ENCODE results near the gene RBM19. TPM values are rescaled to one million over a fixed set of nuclear protein-coding genes. Genes with fewer than 3 reads are reported as not detected.

Gene RBM19
- total and polyA plus RNA-seq, 9 donors = 11.6 to 44.0 (median 33.9) TPM

DNA sequence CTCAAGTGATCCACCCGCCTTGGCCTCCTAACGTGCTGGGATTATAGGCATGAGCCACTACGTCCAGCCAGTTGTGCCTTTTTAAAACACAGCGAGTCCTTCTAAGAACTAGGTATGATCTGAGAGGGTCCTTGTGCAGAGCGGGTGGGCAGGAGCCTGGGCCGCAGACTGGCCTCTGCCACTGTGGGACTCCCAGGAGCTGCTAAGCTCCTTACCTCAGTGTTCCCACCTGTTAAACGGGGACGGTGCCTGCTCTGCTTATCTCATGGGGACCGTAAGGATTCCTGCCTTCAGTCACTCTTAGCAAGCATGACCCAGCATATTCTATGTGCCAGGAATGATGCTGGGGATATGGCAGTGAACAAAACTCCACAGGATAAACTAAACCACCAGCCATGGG is 136.9 kb downstream of the RBM19 start:
- WGBS, 3 donors = 96 to 98% (median 96%) methylated on average over 9 of the region's 9 CpGs
- H3K27me3 ChIP-seq = no peaks in the 10 kb centered on the region
- intact Hi-C loops (cut with DNase I) = no loop called here
- no peak overlapping the region for H3K27ac ChIP-seq
- no peaks in the 10 kb centered on the region for H3K36me3 ChIP-seq
- H3K4me3 ChIP-seq = no peak overlapping the region
- H3K4me1 ChIP-seq (ENCODE audit: insufficient read depth) = peaks cover 2% of the 10 kb centered on the region
- no peak for DNase-seq
- TF ChIP-seq, protein P1, sequence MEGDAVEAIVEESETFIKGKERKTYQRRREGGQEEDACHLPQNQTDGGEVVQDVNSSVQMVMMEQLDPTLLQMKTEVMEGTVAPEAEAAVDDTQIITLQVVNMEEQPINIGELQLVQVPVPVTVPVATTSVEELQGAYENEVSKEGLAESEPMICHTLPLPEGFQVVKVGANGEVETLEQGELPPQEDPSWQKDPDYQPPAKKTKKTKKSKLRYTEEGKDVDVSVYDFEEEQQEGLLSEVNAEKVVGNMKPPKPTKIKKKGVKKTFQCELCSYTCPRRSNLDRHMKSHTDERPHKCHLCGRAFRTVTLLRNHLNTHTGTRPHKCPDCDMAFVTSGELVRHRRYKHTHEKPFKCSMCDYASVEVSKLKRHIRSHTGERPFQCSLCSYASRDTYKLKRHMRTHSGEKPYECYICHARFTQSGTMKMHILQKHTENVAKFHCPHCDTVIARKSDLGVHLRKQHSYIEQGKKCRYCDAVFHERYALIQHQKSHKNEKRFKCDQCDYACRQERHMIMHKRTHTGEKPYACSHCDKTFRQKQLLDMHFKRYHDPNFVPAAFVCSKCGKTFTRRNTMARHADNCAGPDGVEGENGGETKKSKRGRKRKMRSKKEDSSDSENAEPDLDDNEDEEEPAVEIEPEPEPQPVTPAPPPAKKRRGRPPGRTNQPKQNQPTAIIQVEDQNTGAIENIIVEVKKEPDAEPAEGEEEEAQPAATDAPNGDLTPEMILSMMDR (IDR thresholded peaks at IDR 0.05) = no peak
- TF ChIP-seq POLR2A (IDR thresholded peaks at IDR 0.05) (no peak), EP300 (IDR thresholded peaks at IDR 0.05) (no peak)
- no peaks in the 10 kb centered on the region for H3K9me3 ChIP-seq

DNA sequence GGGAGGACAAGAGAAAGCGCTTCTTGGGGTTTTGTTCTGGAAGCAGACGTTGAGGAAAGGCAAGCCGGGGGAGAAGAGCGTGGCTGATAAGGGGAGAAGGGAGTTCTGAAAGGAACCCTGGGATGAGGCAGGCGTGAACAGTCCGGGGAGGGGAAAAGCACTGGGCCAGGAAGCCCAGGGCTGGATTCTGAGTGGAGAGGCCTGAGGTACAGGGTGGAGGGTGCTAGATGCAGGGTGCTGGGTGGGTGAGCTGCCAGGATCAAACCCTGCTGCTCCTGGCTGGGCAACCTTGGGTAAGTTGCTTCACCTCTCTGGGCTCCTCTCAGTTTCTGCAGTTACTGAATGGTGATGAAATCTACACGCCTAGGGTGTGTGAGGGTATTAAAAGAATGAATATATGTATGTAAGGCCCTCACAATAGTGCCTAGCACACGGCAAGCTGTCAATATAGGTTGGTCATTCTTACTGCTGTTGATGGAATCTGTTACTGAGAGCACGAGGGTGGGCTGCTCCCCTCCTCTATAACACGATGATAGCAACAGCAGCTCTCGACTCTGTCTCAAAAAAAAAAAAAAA is 138.5 kb downstream of the RBM19 start:
- 52 to 58% (median 56%) methylated on average over 11 of the region's 11 CpGs for WGBS, 3 donors
- TF ChIP-seq, protein P1 (IDR thresholded peaks at IDR 0.05) = no peak
- TF ChIP-seq EP300 (IDR thresholded peaks at IDR 0.05) (no peak), POLR2A (IDR thresholded peaks at IDR 0.05) (no peak)
- H3K27ac ChIP-seq = no peak overlapping the region
- no peaks in the 10 kb centered on the region for H3K9me3 ChIP-seq
- no peaks in the 10 kb centered on the region for H3K27me3 ChIP-seq
- H3K4me3 ChIP-seq = no peak overlapping the region
- DNase-seq = no peak
- intact Hi-C loops (cut with DNase I) = no loop called here
- H3K36me3 ChIP-seq = no peaks in the 10 kb centered on the region
- H3K4me1 ChIP-seq (ENCODE audit: insufficient read depth) = peaks cover 2% of the 10 kb centered on the region

DNA sequence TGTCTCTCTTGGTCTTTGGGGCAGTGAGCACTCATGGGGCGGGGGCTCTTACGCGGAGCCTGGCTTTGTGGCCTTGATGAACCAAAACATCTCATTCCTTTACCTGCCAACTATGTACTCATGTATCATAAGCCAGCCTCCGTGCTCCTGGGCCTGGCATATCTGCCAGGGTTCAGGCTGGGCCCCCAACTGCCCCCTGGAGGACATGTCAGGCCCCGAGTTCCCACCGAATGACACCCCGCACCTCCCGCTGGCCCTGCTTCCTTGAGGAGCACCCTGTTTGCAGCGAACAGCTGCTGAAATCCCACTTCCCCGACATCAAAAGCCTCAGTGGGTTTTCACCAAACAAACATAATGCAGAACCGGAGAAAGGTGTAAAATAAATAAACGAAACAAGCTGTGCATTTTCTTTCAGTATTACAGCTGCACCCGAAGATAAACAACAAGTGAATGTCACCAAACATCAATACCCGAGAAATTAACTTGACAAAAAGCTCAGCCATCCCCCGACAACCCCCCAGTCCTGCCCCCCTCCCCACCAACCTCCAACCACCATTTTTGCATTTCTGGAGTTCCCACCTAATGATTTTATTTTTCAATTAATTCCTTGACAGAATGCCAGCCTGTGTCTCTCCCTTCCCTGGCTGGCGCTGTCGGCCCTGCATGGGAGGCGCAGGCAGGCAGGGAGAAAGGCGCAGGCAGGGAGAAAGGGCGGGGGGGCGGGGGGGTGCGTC is 139.2 kb downstream of the RBM19 start:
- intact Hi-C loops (cut with DNase I) = no loop called here
- WGBS, 3 donors = 65 to 76% (median 73%) methylated on average over 22 of the region's 22 CpGs

DNA sequence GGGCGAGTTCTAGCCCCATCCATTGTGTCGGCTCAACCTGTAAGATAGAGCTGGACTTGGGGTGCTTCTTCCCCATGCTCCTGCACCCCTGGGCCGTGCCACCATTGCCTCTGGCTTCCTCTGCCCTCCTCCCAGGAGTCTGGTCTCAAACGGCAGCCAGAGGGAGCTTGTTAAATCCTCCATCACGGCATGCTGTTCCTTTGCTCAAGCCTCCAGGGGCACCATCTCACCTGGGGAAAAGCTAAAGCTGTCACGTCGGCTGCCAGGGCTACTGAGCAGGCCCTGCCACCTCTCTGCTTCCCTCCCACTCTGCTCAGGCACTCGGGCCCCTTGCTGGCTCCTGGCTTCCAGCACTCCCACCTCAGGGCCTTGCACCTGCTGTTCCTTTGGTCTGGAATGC is 140.4 kb downstream of the RBM19 start:
- WGBS, 3 donors = 84 to 90% (median 87%) methylated on average over 8 of the region's 8 CpGs
- intact Hi-C loops (cut with DNase I) = no loop called here

More for the DNA sequence above, 139.2 kb downstream of the RBM19 start:
- Histone ChIP-seq H3K4me1 (ENCODE audit: insufficient read depth) (peaks cover 2% of the 10 kb centered on the region), H3K27ac (no peak overlapping the region), H3K9me3 (no peaks in the 10 kb centered on the region), H3K4me3 (no peak overlapping the region), H3K27me3 (no peaks in the 10 kb centered on the region), H3K36me3 (no peaks in the 10 kb centered on the region)
- TF ChIP-seq, protein P1 (IDR thresholded peaks at IDR 0.05) = no peak
- TF ChIP-seq EP300 (IDR thresholded peaks at IDR 0.05) = no peak
- no peak for TF ChIP-seq POLR2A (IDR thresholded peaks at IDR 0.05)
- no peak for DNase-seq

More for the DNA sequence above, 140.4 kb downstream of the RBM19 start:
- H3K36me3 ChIP-seq = no peaks in the 10 kb centered on the region
- no peaks in the 10 kb centered on the region for H3K27me3 ChIP-seq
- no peak overlapping the region for H3K27ac ChIP-seq
- H3K4me1 ChIP-seq (ENCODE audit: insufficient read depth) = no peaks in the 10 kb centered on the region
- DNase-seq = no peak
- H3K4me3 ChIP-seq = no peak overlapping the region
- TF ChIP-seq POLR2A (IDR thresholded peaks at IDR 0.05) (no peak), EP300 (IDR thresholded peaks at IDR 0.05) (no peak)
- TF ChIP-seq, protein P1 (IDR thresholded peaks at IDR 0.05) = no peak
- no peaks in the 10 kb centered on the region for H3K9me3 ChIP-seq
